ENCODE measurements around the gene LRRC52.

DNA sequence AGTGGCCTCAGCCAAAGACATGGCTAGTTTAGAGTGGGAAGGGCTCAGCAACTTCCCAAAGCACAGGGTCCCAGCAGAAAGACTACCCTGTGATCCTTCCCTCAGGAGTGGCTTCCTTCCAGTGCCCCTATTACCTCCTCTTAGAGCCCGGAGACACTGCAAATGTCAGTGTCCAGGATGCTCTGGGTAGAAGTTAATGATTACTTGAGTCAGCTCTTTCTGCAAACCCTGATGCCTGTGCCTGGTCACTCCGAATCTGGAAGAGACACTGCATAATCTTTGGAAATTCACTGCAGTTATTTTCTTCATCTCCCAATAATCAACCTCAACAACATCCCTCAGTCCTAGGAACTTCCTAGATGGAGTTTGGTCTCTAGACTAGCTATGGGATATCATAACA lies 60.0 kb downstream of the LRRC52 start:
- no peak for TF ChIP-seq CTCF (IDR thresholded peaks at IDR 0.05)
- no peak for TF ChIP-seq POLR2A (IDR thresholded peaks at IDR 0.05)

Data from Peyer's patch (tissue), 4 donors.